H9 (cell line): ENCODE measurements around the gene ASTN2. TPM values are rescaled to one million over a fixed set of nuclear protein-coding genes. Genes with fewer than 3 reads are reported as not detected.

Experiments
- DNase-seq: peaks from one replicate; pipeline ENCODE4 v3.0.0-alpha.2; 2017
- H2AFZ ChIP-seq: one replicate; pipeline ENCODE4 v1.6.1; 2013; ENCODE audit warnings: mild to moderate bottlenecking, low read length, control low read depth, moderate library complexity
- H2AK5ac ChIP-seq: 2 replicates; pipeline ENCODE4 v1.6.1; 2013; ENCODE audit warnings: low read length, control low read depth, mixed read lengths; ENCODE audit not compliant: insufficient read length
- H2BK120ac ChIP-seq: one replicate; pipeline ENCODE4 v1.6.1; 2013; ENCODE audit warnings: low read depth, mild to moderate bottlenecking, low read length, control low read depth, inconsistent platforms; ENCODE audit not compliant: poor library complexity, severe bottlenecking
- H2BK12ac ChIP-seq: 2 replicates; pipeline ENCODE4 v1.6.1; 2013; ENCODE audit warnings: low read length, control low read depth, mixed read lengths, low read depth; ENCODE audit not compliant: insufficient read length
- H2BK15ac ChIP-seq: 2 replicates; pipeline ENCODE4 v1.6.1; 2013; ENCODE audit warnings: low read depth, low read length, control low read depth
- H2BK20ac ChIP-seq: one replicate; pipeline ENCODE4 v1.6.1; 2013; ENCODE audit warnings: low read depth, mild to moderate bottlenecking, low read length, control low read depth, inconsistent platforms; ENCODE audit not compliant: poor library complexity, severe bottlenecking
- H2BK5ac ChIP-seq: 2 replicates; pipeline ENCODE4 v1.6.1; 2013; ENCODE audit warnings: low read length, control low read depth, mixed read lengths; ENCODE audit not compliant: insufficient read length
- H3K14ac ChIP-seq: 2 replicates; pipeline ENCODE4 v1.6.1; 2013; ENCODE audit warnings: low read length, control low read depth; ENCODE audit not compliant: insufficient read depth
- H3K18ac ChIP-seq: 2 replicates; pipeline ENCODE4 v1.6.1; 2013; ENCODE audit warnings: low read depth, mild to moderate bottlenecking, mixed read lengths, low read length, control low read depth; ENCODE audit not compliant: insufficient read length
- H3K23ac ChIP-seq: 2 replicates; pipeline ENCODE4 v1.6.1; 2013; ENCODE audit warnings: low read length, control low read depth, mixed read lengths, low read depth; ENCODE audit not compliant: insufficient read length
- H3K23me2 ChIP-seq: 2 replicates; pipeline ENCODE4 v1.6.1; 2013; ENCODE audit warnings: low read depth, mild to moderate bottlenecking, mixed read lengths, low read length, control low read depth; ENCODE audit not compliant: insufficient read length, poor library complexity, severe bottlenecking
- H3K27ac ChIP-seq: 2 replicates; pipeline ENCODE4 v1.5.1; 2013; ENCODE audit warnings: low read length, control low read depth, mixed read lengths, low read depth; ENCODE audit not compliant: insufficient read length
- H3K27me3 ChIP-seq: 2 replicates; pipeline ENCODE4 v1.6.1; 2013; ENCODE audit warnings: low read length, control low read depth, inconsistent platforms; ENCODE audit not compliant: insufficient read depth
- H3K4ac ChIP-seq: 2 replicates; pipeline ENCODE4 v1.6.1; 2013; ENCODE audit warnings: low read depth, mild to moderate bottlenecking, control low read depth, inconsistent platforms, low read length, moderate library complexity
- H3K4me1 ChIP-seq: 2 replicates; pipeline ENCODE4 v1.6.1; 2013; ENCODE audit warnings: low read length, control low read depth, inconsistent platforms; ENCODE audit not compliant: insufficient read depth
- H3K4me2 ChIP-seq: 2 replicates; pipeline ENCODE4 v1.6.1; 2013; ENCODE audit warnings: low read length, control low read depth, mixed read lengths; ENCODE audit not compliant: insufficient read length, insufficient read depth
- H3K56ac ChIP-seq: 2 replicates; pipeline ENCODE4 v1.6.1; 2013; ENCODE audit warnings: low read depth, mild to moderate bottlenecking, mixed read lengths, low read length, control low read depth; ENCODE audit not compliant: insufficient read length
- H3K79me1 ChIP-seq: 2 replicates; pipeline ENCODE4 v1.6.1; 2013; ENCODE audit warnings: low read depth, mild to moderate bottlenecking, moderate library complexity, low read length, control low read depth, inconsistent platforms; ENCODE audit not compliant: insufficient read depth, poor library complexity, severe bottlenecking
- H3K79me2 ChIP-seq: 2 replicates; pipeline ENCODE4 v1.6.1; 2013; ENCODE audit warnings: low read length, control low read depth, inconsistent platforms; ENCODE audit not compliant: insufficient read depth
- H3K9ac ChIP-seq: 2 replicates; pipeline ENCODE4 v1.6.1; 2013; ENCODE audit warnings: low read length, control low read depth, mixed read lengths; ENCODE audit not compliant: insufficient read length; ENCODE audit errors: extremely low read depth
- H3K9me3 ChIP-seq: one replicate; pipeline ENCODE4 v1.6.1; 2013; ENCODE audit warnings: low read depth, low read length, inconsistent platforms; ENCODE audit not compliant: control insufficient read depth
- H3T11ph ChIP-seq: one replicate; pipeline ENCODE4 v1.6.1; 2013; ENCODE audit warnings: mild to moderate bottlenecking, low read length, control low read depth, inconsistent platforms
- H4K20me1 ChIP-seq: one replicate; pipeline ENCODE4 v1.6.1; 2013; ENCODE audit not compliant: control insufficient read depth, insufficient read length, insufficient read depth
- H4K5ac ChIP-seq: 2 replicates; pipeline ENCODE4 v1.6.1; 2013; ENCODE audit warnings: low read depth, mild to moderate bottlenecking, mixed read lengths, low read length, control low read depth; ENCODE audit not compliant: insufficient read length
- H4K8ac ChIP-seq: replicated peaks from 2 replicates; pipeline ENCODE4 v1.6.1; 2013; ENCODE audit warnings: low read length, control low read depth, mixed read lengths, low read depth; ENCODE audit not compliant: insufficient read length
- H4K91ac ChIP-seq: 2 replicates; pipeline ENCODE4 v1.6.1; 2013; ENCODE audit warnings: low read depth, mild to moderate bottlenecking, moderate library complexity, mixed read lengths, low read length, control low read depth; ENCODE audit not compliant: insufficient read length
- H3K27ac Mint-ChIP-seq, 3 experiments: 2 replicates in 2 of 3; 3 replicates in 1 of 3; pipeline ENCODE4 v1.8.0; 2020 to 2021; ENCODE audit warnings: mixed read lengths in 3 of 3, mild to moderate bottlenecking in 1 of 3, moderate library complexity in 1 of 3
- H3K27me3 Mint-ChIP-seq: 2 replicates; pipeline ENCODE4 v1.8.0; 2021; ENCODE audit warnings: low read depth, mild to moderate bottlenecking, moderate library complexity, mixed read lengths
- H3K36me3 Mint-ChIP-seq, 3 experiments: 2 replicates in 2 of 3; 3 replicates in 1 of 3; pipeline ENCODE4 v1.8.0; 2020 to 2021; ENCODE audit warnings: low read depth in 3 of 3, mixed read lengths in 3 of 3; ENCODE audit not compliant: insufficient read depth in 1 of 3
- H3K4me1 Mint-ChIP-seq, 2 experiments: 2 replicates each; pipeline ENCODE4 v1.8.0; 2020; ENCODE audit warnings: mixed read lengths in 2 of 2
- H3K4me3 Mint-ChIP-seq, 2 experiments: 2 replicates in 1 of 2; 3 replicates in 1 of 2; pipeline ENCODE4 v1.8.0; 2020 to 2021; ENCODE audit warnings: mild to moderate bottlenecking in 2 of 2, mixed read lengths in 2 of 2, moderate library complexity in 1 of 2
- H3K9me3 Mint-ChIP-seq, 2 experiments: 2 replicates in 1 of 2; 3 replicates in 1 of 2; pipeline ENCODE4 v1.8.0; 2020; ENCODE audit warnings: mild to moderate bottlenecking in 2 of 2, mixed read lengths in 2 of 2, moderate library complexity in 1 of 2
- CTCF ChIP-seq: fragments of 200-600 bp; sonication (generic); conservative IDR thresholded peaks from 3 replicates; pipeline ENCODE4 v1.8.0; 2021; ENCODE audit warnings: antibody characterized with exemption, mild to moderate bottlenecking
- WGBS: extraction: QIAGEN DNeasy Blood & Tissue Kit; methylation state at CpG from one replicate; pipeline ENCODE4 v1.1.7; 2013; ENCODE audit warnings: missing lambda C conversion rate, low lambda C conversion rate, mixed read lengths; ENCODE audit not compliant: insufficient read length; ENCODE audit errors: extremely low coverage; 5-methylcytosine and 5-hydroxymethylcytosine counted together
- total RNA-seq: library from RNA; stranded (reverse); gene quantifications from 2 replicates; pipeline ENCODE4 v1.2.1, GENCODE V29; 2021

Gene ASTN2
- total RNA-seq, 1 experiment from 2014 or later: 9.7 TPM

GRCh38 chr9:117153021-117153420 is 261.8 kb downstream of the ASTN2 start:
- H3K4me2 ChIP-seq: no peak overlapping the region
- no peak overlapping the region for H2BK15ac ChIP-seq
- H3K9me3 ChIP-seq: no peaks in the 10 kb centered on the region
- no peak overlapping the region for H4K91ac ChIP-seq
- no peak overlapping the region for H3T11ph ChIP-seq
- H2BK20ac ChIP-seq: no peak overlapping the region
- H4K5ac ChIP-seq: no peak overlapping the region
- no peaks in the 10 kb centered on the region for H3K79me1 ChIP-seq
- no peak overlapping the region for H3K27ac ChIP-seq
- no peaks in the 10 kb centered on the region for H3K79me2 ChIP-seq
- H3K4me1 ChIP-seq: no peaks in the 10 kb centered on the region
- H2AFZ ChIP-seq: no peak overlapping the region
- no peak for TF ChIP-seq CTCF
- H3K9me3 Mint-ChIP-seq: no peaks in the 10 kb centered on the region
- H3K4me1 Mint-ChIP-seq: no peaks in the 10 kb centered on the region
- H3K23ac ChIP-seq: no peak overlapping the region
- no peak overlapping the region for H2BK120ac ChIP-seq
- H3K56ac ChIP-seq: no peak overlapping the region
- H4K8ac ChIP-seq: no peak overlapping the region
- no peak overlapping the region for H3K14ac ChIP-seq
- no peaks in the 10 kb centered on the region for H3K27me3 Mint-ChIP-seq
- no peak for DNase-seq
- no peak overlapping the region for H3K27ac Mint-ChIP-seq
- H2BK5ac ChIP-seq: no peak overlapping the region
- H3K36me3 Mint-ChIP-seq: no peaks in the 10 kb centered on the region
- H2BK12ac ChIP-seq: no peak overlapping the region
- no peak overlapping the region for H3K4me3 Mint-ChIP-seq
- no peaks in the 10 kb centered on the region for H4K20me1 ChIP-seq
- no peaks in the 10 kb centered on the region for H3K27me3 ChIP-seq
- no peak overlapping the region for H2AK5ac ChIP-seq
- no peaks in the 10 kb centered on the region for H3K23me2 ChIP-seq
- H3K4ac ChIP-seq: no peak overlapping the region
- H3K18ac ChIP-seq: no peak overlapping the region
- WGBS: no CpG with 5 or more reads among the region's 1 CpG
- no peak overlapping the region for H3K9ac ChIP-seq
